Measurements from ENCODE around the gene BCL7C.
A peak's percentile ranks its signal among the peaks of the same experiment; 100 is the strongest.
"Not testable (repeated sequence)": the region's sequence is repeated elsewhere in the genome, so short reads cannot be mapped to it uniquely, and the experiment has no call there.

The BCL7C gene

GRCh38 chr16:30894540-30895368 is 877 bp upstream of the BCL7C start:
- no peak for DNase-seq

GRCh38 chr16:30893417-30893743 is 497 bp downstream of the BCL7C start:
- no peak for DNase-seq

- no peak for DNase-seq
Observed at GRCh38 chr16:30892670-30893416, 1.0 kb downstream of the BCL7C start.

GRCh38 chr16:30891043-30891823 is 2.6 kb downstream of the BCL7C start:
- DNase-seq, result not testable (repeated sequence)

GRCh38 chr16:30889721-30890120 is 4.2 kb downstream of the BCL7C start:
- DNase-seq, result no peak

- no peak for DNase-seq
Observed at GRCh38 chr16:30888856-30889499, 4.9 kb downstream of the BCL7C start.

- no peak for DNase-seq
Observed at GRCh38 chr16:30887927-30888326, 6.0 kb downstream of the BCL7C start.

- no peak for DNase-seq
Observed at GRCh38 chr16:30886145-30886544, 7.7 kb downstream of the BCL7C start.

- DNase-seq, result no peak
Observed at GRCh38 chr16:30885196-30885595, 8.7 kb downstream of the BCL7C start.

GRCh38 chr16:30884760-30885159 is 9.1 kb downstream of the BCL7C start:
- no peak for DNase-seq

GRCh38 chr16:30882429-30883310 is 11.2 kb downstream of the BCL7C start:
- no peak for DNase-seq

GRCh38 chr16:30876867-30877266 is 17.0 kb downstream of the BCL7C start:
- no peak for DNase-seq

- peak; percentile 21 for DNase-seq
Observed at GRCh38 chr16:30875871-30876801, 17.7 kb downstream of the BCL7C start.

- DNase-seq, result peak; percentile 95
Observed at GRCh38 chr16:30874821-30875717, 18.8 kb downstream of the BCL7C start.

GRCh38 chr16:30874244-30874820 is 19.5 kb downstream of the BCL7C start:
- no peak for DNase-seq

- DNase-seq, result no peak
Observed at GRCh38 chr16:30870904-30871303, 23.0 kb downstream of the BCL7C start.

- no peak for DNase-seq
Observed at GRCh38 chr16:30867747-30868146, 26.1 kb downstream of the BCL7C start.

GRCh38 chr16:30866031-30866430 is 27.8 kb downstream of the BCL7C start:
- DNase-seq, result no peak

GRCh38 chr16:30863178-30863577 is 30.7 kb downstream of the BCL7C start:
- DNase-seq, result not testable (repeated sequence)
